T-helper 2 cell treated with Interferon-gamma antibody and Interleukin-4, amounts not matched to agents 5 μg/mL and 100 μg/mL, for 36 hours (primary cell): Measurements from ENCODE around the gene TAOK3.

Experiments used
- DNase-seq: peaks from one replicate; pipeline ENCODE4 v3.0.0; 2021; ENCODE audit warnings: low spot score
- H3K27ac Mint-ChIP-seq: one replicate; pipeline ENCODE4 v1.8.0; 2021; ENCODE audit warnings: mild to moderate bottlenecking, mixed read lengths
- H3K27me3 Mint-ChIP-seq: one replicate; pipeline ENCODE4 v1.8.0; 2021; ENCODE audit warnings: low read depth, mixed read lengths
- H3K36me3 Mint-ChIP-seq: one replicate; pipeline ENCODE4 v1.8.0; 2021; ENCODE audit warnings: low read depth, mixed read lengths
- H3K4me1 Mint-ChIP-seq: one replicate; pipeline ENCODE4 v1.8.0; 2021; ENCODE audit warnings: low read depth, mixed read lengths
- H3K4me3 Mint-ChIP-seq: one replicate; pipeline ENCODE4 v1.8.0; 2022; ENCODE audit warnings: mild to moderate bottlenecking, moderate library complexity, mixed read lengths
- H3K9me3 Mint-ChIP-seq: one replicate; pipeline ENCODE4 v1.8.0; 2021; ENCODE audit warnings: mixed read lengths

Gene TAOK3

GRCh38 chr12:118377884-118378470 lies 5.3 kb upstream of the TAOK3 start:
- DNase-seq: peak; percentile 66
- H3K27me3 Mint-ChIP-seq: no peaks in the 10 kb centered on the region
- H3K4me1 Mint-ChIP-seq: peaks cover 29% of the 10 kb centered on the region
- H3K4me3 Mint-ChIP-seq: peak overlapping the region; percentile 83
- peak overlapping the region; percentile 73 for H3K27ac Mint-ChIP-seq
- no peaks in the 10 kb centered on the region for H3K9me3 Mint-ChIP-seq
- peaks cover 8% of the 10 kb centered on the region for H3K36me3 Mint-ChIP-seq

GRCh38 chr12:118377021-118377883 lies 4.5 kb upstream of the TAOK3 start:
- peak overlapping the region; percentile 91 for H3K27ac Mint-ChIP-seq
- H3K36me3 Mint-ChIP-seq: peaks cover 8% of the 10 kb centered on the region
- H3K9me3 Mint-ChIP-seq: no peaks in the 10 kb centered on the region
- H3K4me3 Mint-ChIP-seq: peak overlapping the region; percentile 83
- H3K4me1 Mint-ChIP-seq: peaks cover 29% of the 10 kb centered on the region
- H3K27me3 Mint-ChIP-seq: no peaks in the 10 kb centered on the region
- no peak for DNase-seq

GRCh38 chr12:118376089-118377020 lies 3.6 kb upstream of the TAOK3 start, which contains the start of gene SUDS3:
Gene SUDS3 (plus strand): TSS chr12:118376555. CDS start chr12:118376692, 137 bp downstream.
- peak within 1 kb of the TSS; percentile 96 for H3K4me3 Mint-ChIP-seq
- peaks cover 4% of the 10 kb centered on the region for H3K27me3 Mint-ChIP-seq
- H3K27ac Mint-ChIP-seq: peak within 1 kb of the TSS; percentile 99
- H3K9me3 Mint-ChIP-seq: no peaks in the 10 kb centered on the region
- peak; percentile 88 for DNase-seq
- peaks cover 33% of the 10 kb centered on the region for H3K4me1 Mint-ChIP-seq
- H3K36me3 Mint-ChIP-seq: peaks cover 6% of the 10 kb centered on the region

GRCh38 chr12:118375348-118375747 lies 2.6 kb upstream of the TAOK3 start:
- peak overlapping the region; percentile 99 for H3K27ac Mint-ChIP-seq
- H3K36me3 Mint-ChIP-seq: peaks cover 6% of the 10 kb centered on the region
- no peak for DNase-seq
- peaks cover 41% of the 10 kb centered on the region for H3K4me1 Mint-ChIP-seq
- H3K9me3 Mint-ChIP-seq: no peaks in the 10 kb centered on the region
- H3K27me3 Mint-ChIP-seq: peaks cover 11% of the 10 kb centered on the region
- H3K4me3 Mint-ChIP-seq: peak overlapping the region; percentile 96

DNA sequence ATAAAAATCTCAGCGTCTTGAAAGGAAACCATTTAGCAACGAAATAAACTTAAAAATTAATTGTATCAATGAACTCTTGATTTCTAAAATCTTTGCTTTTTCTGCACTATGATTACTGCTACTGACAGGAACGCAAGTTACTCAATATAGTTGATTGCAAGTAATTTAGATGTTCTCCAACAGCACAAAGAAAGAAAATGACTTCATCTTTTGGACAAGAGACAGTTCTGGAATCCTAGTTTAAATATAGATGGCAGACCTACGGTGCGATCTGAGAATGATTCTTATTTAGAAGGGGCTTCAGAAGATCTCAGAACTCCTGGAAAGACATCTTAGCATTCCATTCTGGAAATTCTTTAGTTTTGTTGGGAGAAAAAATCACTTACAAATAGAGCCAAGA lies 2.2 kb upstream of the TAOK3 start:
- Mint-ChIP-seq H3K27me3 (peaks cover 15% of the 10 kb centered on the region), H3K4me1 (peaks cover 43% of the 10 kb centered on the region), H3K36me3 (peaks cover 3% of the 10 kb centered on the region), H3K9me3 (no peaks in the 10 kb centered on the region), H3K27ac (no peak overlapping the region), H3K4me3 (peak overlapping the region; percentile 44)
- DNase-seq: no peak

- Mint-ChIP-seq H3K27me3 (peaks cover 15% of the 10 kb centered on the region), H3K4me1 (peaks cover 43% of the 10 kb centered on the region), H3K27ac (peak overlapping the region; percentile 42), H3K4me3 (peak overlapping the region; percentile 92), H3K36me3 (peaks cover 1% of the 10 kb centered on the region), H3K9me3 (no peaks in the 10 kb centered on the region)
- DNase-seq: no peak
Observed at GRCh38 chr12:118374126-118374725, 1.5 kb upstream of the TAOK3 start.

GRCh38 chr12:118373616-118374015 lies 909 bp upstream of the TAOK3 start:
- Mint-ChIP-seq H3K4me3 (peak overlapping the region; percentile 92), H3K27ac (peak overlapping the region; percentile 92)

DNA sequence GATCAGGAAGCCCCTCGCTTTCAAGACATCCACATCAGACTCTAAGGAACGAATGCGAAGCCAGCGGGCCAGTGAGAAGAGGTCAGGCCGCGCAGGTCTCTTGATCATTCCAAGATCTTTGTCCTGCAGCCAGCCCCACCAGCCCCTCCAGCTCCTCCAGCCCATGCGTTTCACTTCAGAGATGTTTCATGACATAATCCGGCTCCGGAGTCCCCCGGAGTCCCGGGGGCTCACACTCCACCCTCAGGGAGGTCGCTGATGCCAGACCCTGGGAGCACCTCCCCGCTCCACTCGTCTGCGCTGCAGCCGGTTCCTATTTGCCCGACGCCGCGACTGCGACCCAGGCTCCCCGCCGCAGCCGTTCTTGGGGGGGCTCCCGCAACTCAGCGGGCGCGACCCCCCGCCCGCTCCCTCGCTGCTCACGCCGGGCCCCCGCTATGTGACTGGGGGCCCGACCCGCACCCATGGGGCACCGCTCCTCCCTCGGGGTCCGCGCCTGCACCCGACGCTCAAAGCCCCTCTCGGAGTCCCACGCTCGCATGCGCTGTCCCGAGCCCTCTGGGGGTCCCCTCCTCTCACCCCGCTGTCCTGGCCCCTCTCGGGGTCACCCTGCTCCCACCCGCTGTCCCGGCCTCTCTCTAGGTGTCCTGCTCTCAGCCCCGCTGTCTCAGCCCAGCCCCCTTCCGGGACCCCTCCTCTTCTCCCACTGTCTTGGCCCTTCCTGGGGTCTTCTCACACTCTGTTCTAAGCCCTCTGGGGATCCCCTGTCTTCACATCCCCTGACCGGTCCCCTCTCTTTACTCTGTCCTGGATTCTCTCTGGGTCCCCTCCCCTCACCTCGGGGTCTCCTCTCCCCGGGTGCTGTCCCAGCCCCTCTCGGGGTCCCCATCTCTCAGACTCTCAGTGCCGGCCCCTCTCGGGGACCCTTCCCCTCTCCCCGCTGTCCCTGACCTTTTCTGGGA lies 1.1 kb downstream of the TAOK3 start:
- Mint-ChIP-seq H3K4me3 (peak overlapping the region; percentile 92), H3K4me1 (peaks cover 35% of the 10 kb centered on the region), H3K36me3 (peaks cover 1% of the 10 kb centered on the region), H3K9me3 (no peaks in the 10 kb centered on the region), H3K27me3 (peaks cover 15% of the 10 kb centered on the region), H3K27ac (peak overlapping the region; percentile 92)
- DNase-seq: no peak

More at GRCh38 chr12:118373616-118374015, 909 bp upstream of the TAOK3 start:
- no peaks in the 10 kb centered on the region for H3K9me3 Mint-ChIP-seq
- no peak for DNase-seq
- peaks cover 15% of the 10 kb centered on the region for H3K27me3 Mint-ChIP-seq
- H3K36me3 Mint-ChIP-seq: peaks cover 1% of the 10 kb centered on the region
- H3K4me1 Mint-ChIP-seq: peaks cover 43% of the 10 kb centered on the region

GRCh38 chr12:118370601-118371000 lies 2.1 kb downstream of the TAOK3 start:
- H3K4me3 Mint-ChIP-seq: peak overlapping the region; percentile 92
- peaks cover 1% of the 10 kb centered on the region for H3K36me3 Mint-ChIP-seq
- H3K27ac Mint-ChIP-seq: no peak overlapping the region
- peaks cover 29% of the 10 kb centered on the region for H3K4me1 Mint-ChIP-seq
- no peaks in the 10 kb centered on the region for H3K9me3 Mint-ChIP-seq
- peaks cover 15% of the 10 kb centered on the region for H3K27me3 Mint-ChIP-seq
- DNase-seq: no peak

DNA sequence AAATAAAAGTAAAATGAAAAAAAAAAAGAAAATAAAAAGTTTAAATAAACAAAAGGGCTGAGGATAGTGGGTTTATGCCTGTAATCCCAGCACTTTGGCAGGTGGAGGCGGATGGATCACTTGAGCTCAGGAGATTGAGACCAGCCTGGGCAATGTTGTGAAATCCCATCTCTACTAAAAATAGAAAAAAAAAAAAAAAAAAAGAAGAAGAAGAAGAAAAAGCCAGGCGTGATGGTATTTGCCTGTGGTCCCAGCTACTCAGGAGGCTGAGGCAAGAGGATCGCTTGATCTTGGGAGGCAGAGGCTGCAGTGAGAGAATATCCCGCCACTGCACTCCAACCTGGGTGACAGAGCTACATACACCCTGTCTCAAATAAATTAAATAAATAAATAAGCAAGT lies 3.9 kb downstream of the TAOK3 start:
- Mint-ChIP-seq H3K4me3 (no peak overlapping the region), H3K9me3 (no peaks in the 10 kb centered on the region), H3K36me3 (peaks cover 1% of the 10 kb centered on the region), H3K27me3 (peaks cover 15% of the 10 kb centered on the region), H3K27ac (no peak overlapping the region), H3K4me1 (peaks cover 19% of the 10 kb centered on the region)
- DNase-seq: no peak

GRCh38 chr12:118361889-118362288 lies 10.8 kb downstream of the TAOK3 start:
- peaks cover 18% of the 10 kb centered on the region for H3K4me1 Mint-ChIP-seq

DNA sequence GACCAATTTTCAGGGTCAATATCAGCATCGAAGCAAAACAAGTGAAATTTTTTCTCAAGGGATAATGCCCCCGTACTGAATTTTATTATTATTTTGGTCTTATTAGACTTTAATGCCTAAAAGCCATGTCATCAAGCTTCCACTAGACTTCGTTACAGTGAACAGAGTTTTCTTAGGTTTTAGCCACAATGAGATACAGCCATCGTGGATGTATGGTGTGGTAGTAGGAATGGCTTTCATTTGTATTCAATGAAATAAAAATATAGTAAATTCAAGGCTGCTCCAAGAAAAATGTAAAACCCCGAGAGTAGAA lies 11.7 kb downstream of the TAOK3 start:
- H3K36me3 Mint-ChIP-seq: peaks cover 6% of the 10 kb centered on the region
- no peaks in the 10 kb centered on the region for H3K9me3 Mint-ChIP-seq
- H3K4me3 Mint-ChIP-seq: no peak overlapping the region
- no peak for DNase-seq
- no peak overlapping the region for H3K27ac Mint-ChIP-seq
- peaks cover 19% of the 10 kb centered on the region for H3K4me1 Mint-ChIP-seq
- no peaks in the 10 kb centered on the region for H3K27me3 Mint-ChIP-seq

More at GRCh38 chr12:118361889-118362288, 10.8 kb downstream of the TAOK3 start:
- DNase-seq: no peak
- Mint-ChIP-seq H3K27ac (no peak overlapping the region), H3K9me3 (no peaks in the 10 kb centered on the region), H3K4me3 (no peak overlapping the region), H3K36me3 (peaks cover 6% of the 10 kb centered on the region), H3K27me3 (no peaks in the 10 kb centered on the region)
